ENCODE data around the gene MAGI2. TPM values are rescaled to one million over a fixed set of nuclear protein-coding genes. Genes with fewer than 3 reads are reported as not detected.

MAGI2 gene
- polyA plus RNA-seq, 3 donors, result 0.03 to 0.11 TPM; not detected in 1

DNA sequence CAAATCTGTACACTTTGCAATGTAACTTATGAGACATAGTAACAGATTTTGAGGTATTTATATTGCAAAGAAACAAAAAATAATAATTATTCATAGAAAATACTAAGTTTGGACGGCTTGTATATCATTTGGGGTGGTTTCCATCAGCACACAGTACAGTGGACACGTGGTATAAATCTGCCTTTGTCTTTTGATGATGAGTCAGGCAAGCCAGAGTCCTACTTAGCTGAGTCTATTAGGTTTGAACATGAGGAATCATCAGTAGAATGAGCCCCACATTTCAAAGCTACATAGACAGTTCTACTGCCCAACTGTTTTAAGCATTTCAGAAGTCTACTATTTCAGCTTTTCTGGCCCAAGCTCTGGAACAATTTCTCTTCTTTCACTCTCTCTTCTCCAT lies 851.7 kb downstream of the MAGI2 start:
- Histone ChIP-seq H3K9ac (ENCODE audit: insufficient read depth, low read length, poor library complexity, severe bottlenecking) (no peak overlapping the region), H3K36me3 (replicated peaks in 1 of 2; ENCODE audit: control insufficient read depth in 1 of 2, insufficient read depth in 2 of 2, low read length in 2 of 2) (no peaks in the 10 kb centered on the region), H3K4me2 (replicated peaks; ENCODE audit: extremely low read depth, low read length, poor library complexity, severe bottlenecking) (no peak overlapping the region), H3K9me3 (replicated peaks in 1 of 2; ENCODE audit: control insufficient read depth in 1 of 2, insufficient read depth in 1 of 2, low read length in 2 of 2) (peaks cover 0 to 3% of the 10 kb centered on the region in 2 donors), H3K4me1 (ENCODE audit: control insufficient read depth in 1 of 2, insufficient read depth in 2 of 2, low read length in 2 of 2) (no peaks in the 10 kb centered on the region), H3K4me3 (replicated peaks in 1 of 3; ENCODE audit: low read depth in 2 of 3, low read length in 3 of 3) (no peak overlapping the region), H3K27me3 (ENCODE audit: control insufficient read depth in 2 of 2, insufficient read depth in 2 of 2, low read length in 2 of 2) (no peaks in the 10 kb centered on the region), H3K79me2 (ENCODE audit: insufficient read depth, low read length) (no peaks in the 10 kb centered on the region), H4K20me1 (ENCODE audit: insufficient read depth, low read length) (no peaks in the 10 kb centered on the region), H2AFZ (ENCODE audit: insufficient read depth, low read depth, low read length, poor library complexity, severe bottlenecking) (no peak overlapping the region), H3K27ac (ENCODE audit: low read depth in 1 of 2, low read length in 2 of 2) (no peak overlapping the region)
- Mint-ChIP-seq H3K4me3 (no peak overlapping the region), H3K27me3 (ENCODE audit: low read depth in 3 of 3) (no peaks in the 10 kb centered on the region), H3K9me3 (peaks cover 0 to 3% (median 0%) of the 10 kb centered on the region in 7 donors), H3K4me1 (no peaks in the 10 kb centered on the region), H3K27ac (no peak overlapping the region), H3K36me3 (no peaks in the 10 kb centered on the region)
- no peak for TF ChIP-seq CTCF (IDR thresholded peaks at IDR 0.05)
- intact Hi-C loops (cut with micrococcal nuclease), result no loop called here
- no CpG with 5 or more reads among the region's 2 CpGs for WGBS (ENCODE audit: insufficient coverage)
- DNase-seq, result no peak

DNA sequence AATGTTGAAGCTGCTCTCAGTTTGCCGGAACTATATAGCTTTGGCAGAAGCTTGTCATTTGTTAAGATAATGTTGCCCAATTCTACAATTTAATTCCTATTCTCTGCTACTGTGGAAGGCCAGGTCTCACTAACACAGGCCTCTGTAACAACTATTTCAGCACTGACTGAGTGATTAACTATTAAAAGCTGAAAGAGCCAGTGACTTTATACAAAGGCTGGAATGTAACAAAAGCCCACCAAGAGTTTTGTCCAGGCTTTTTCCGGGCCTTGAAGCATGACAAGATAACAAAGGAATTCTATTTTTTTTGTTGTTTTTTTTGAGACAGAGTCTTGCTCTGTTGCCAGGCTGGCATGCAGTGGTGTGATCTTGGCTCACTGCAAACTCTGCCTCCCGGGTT lies 859.3 kb downstream of the MAGI2 start:
- Mint-ChIP-seq H3K4me1 (no peaks in the 10 kb centered on the region), H3K36me3 (no peaks in the 10 kb centered on the region), H3K4me3 (no peak overlapping the region), H3K9me3 (peaks cover 0 to 9% (median 1%) of the 10 kb centered on the region in 7 donors), H3K27ac (no peak overlapping the region), H3K27me3 (ENCODE audit: low read depth in 3 of 3) (no peaks in the 10 kb centered on the region)
- Histone ChIP-seq H3K36me3 (replicated peaks in 1 of 2; ENCODE audit: control insufficient read depth in 1 of 2, insufficient read depth in 2 of 2, low read length in 2 of 2) (no peaks in the 10 kb centered on the region), H3K4me3 (replicated peaks in 1 of 3; ENCODE audit: low read depth in 2 of 3, low read length in 3 of 3) (no peak overlapping the region), H3K27ac (ENCODE audit: low read depth in 1 of 2, low read length in 2 of 2) (no peak overlapping the region), H3K79me2 (ENCODE audit: insufficient read depth, low read length) (no peaks in the 10 kb centered on the region), H4K20me1 (ENCODE audit: insufficient read depth, low read length) (no peaks in the 10 kb centered on the region), H3K9me3 (replicated peaks in 1 of 2; ENCODE audit: control insufficient read depth in 1 of 2, insufficient read depth in 1 of 2, low read length in 2 of 2) (peaks cover 0 to 4% of the 10 kb centered on the region in 2 donors), H2AFZ (ENCODE audit: insufficient read depth, low read depth, low read length, poor library complexity, severe bottlenecking) (no peak overlapping the region), H3K27me3 (ENCODE audit: control insufficient read depth in 2 of 2, insufficient read depth in 2 of 2, low read length in 2 of 2) (no peaks in the 10 kb centered on the region), H3K4me1 (ENCODE audit: control insufficient read depth in 1 of 2, insufficient read depth in 2 of 2, low read length in 2 of 2) (no peaks in the 10 kb centered on the region), H3K9ac (ENCODE audit: insufficient read depth, low read length, poor library complexity, severe bottlenecking) (no peak overlapping the region), H3K4me2 (replicated peaks; ENCODE audit: extremely low read depth, low read length, poor library complexity, severe bottlenecking) (no peak overlapping the region)
- WGBS (ENCODE audit: insufficient coverage), result no CpG with 5 or more reads among the region's 3 CpGs
- no peak for DNase-seq
- no peak for TF ChIP-seq CTCF (IDR thresholded peaks at IDR 0.05)
- intact Hi-C loops (cut with micrococcal nuclease), result no loop called here

All from CD14-positive monocyte (primary cell).